ENCODE data around the gene WRNIP1. TPM values are rescaled to one million over a fixed set of nuclear protein-coding genes. Genes with fewer than 3 reads are reported as not detected.
A peak's percentile ranks its signal among the peaks of the same experiment; 100 is the strongest.

The WRNIP1 gene
- total and polyA plus RNA-seq, 2 of the 13 experiments (the other 11 are each of a cell fraction or from before 2014, with no cell fraction given): 77.7 to 90.3 TPM

DNA sequence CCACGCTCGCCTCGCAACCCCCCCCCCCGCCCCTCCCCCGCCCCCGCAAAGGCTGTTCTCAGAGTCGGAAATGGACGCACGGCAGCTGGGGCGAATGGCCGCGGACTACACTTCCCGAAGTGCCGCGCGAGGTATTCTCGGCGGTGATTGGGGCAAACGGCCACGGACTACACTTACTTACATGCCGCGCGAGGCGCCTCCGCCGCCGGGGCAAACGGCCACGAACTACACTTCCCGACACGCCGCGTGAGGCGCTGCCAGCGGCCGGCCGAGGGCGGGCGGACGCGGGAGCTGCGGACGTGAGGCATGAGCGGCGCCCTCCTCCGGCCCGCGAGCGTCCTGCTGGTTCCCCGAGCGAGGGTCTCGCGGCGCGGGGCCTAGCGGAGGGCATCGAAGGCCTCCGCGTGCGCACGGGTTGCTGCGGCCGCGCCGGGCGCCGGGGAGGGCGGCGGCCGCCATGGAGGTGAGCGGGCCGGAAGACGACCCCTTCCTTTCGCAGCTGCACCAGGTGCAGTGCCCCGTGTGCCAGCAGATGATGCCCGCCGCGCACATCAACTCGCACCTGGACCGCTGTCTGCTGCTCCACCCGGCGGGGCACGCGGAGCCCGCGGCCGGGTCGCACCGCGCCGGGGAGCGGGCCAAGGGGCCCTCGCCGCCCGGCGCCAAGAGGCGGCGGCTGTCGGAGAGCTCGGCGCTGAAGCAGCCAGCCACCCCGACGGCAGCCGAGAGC, at the start of gene WRNIP1 (continued):
- no peak for TF ChIP-seq DMTF1 (CRISPR knock-in tag; IDR thresholded peaks at IDR 0.05)
- TF ChIP-seq MTA1 (CRISPR knock-in tag; IDR thresholded peaks at IDR 0.05; ENCODE audit: borderline replicate concordance): peak; percentile 85
- no peak for TF ChIP-seq TERF1 (CRISPR knock-in tag; IDR thresholded peaks at IDR 0.05)
- no peak for TF ChIP-seq ZNF17 (CRISPR knock-in tag; IDR thresholded peaks at IDR 0.05)
- TF ChIP-seq XBP1 (CRISPR knock-in tag; IDR thresholded peaks at IDR 0.05): no peak
- TF ChIP-seq MEIS2 (CRISPR knock-in tag; IDR thresholded peaks at IDR 0.05): peak; percentile 94
- peak; percentile 90 for TF ChIP-seq TBX2 (CRISPR knock-in tag; IDR thresholded peaks at IDR 0.05; ENCODE audit: borderline replicate concordance)
- peak; percentile 77 for TF ChIP-seq PHF5A (CRISPR knock-in tag; IDR thresholded peaks at IDR 0.05; ENCODE audit: low read depth, unreplicated experiment)
- TF ChIP-seq, protein P1, sequence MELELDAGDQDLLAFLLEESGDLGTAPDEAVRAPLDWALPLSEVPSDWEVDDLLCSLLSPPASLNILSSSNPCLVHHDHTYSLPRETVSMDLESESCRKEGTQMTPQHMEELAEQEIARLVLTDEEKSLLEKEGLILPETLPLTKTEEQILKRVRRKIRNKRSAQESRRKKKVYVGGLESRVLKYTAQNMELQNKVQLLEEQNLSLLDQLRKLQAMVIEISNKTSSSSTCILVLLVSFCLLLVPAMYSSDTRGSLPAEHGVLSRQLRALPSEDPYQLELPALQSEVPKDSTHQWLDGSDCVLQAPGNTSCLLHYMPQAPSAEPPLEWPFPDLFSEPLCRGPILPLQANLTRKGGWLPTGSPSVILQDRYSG (CRISPR knock-in tag; IDR thresholded peaks at IDR 0.05): peak; percentile 73
- peak; percentile 32; the same call in 1 of the 2 replicates for TF ChIP-seq POGZ (CRISPR knock-in tag; IDR thresholded peaks at IDR 0.05)
- TF ChIP-seq CC2D1A (CRISPR knock-in tag; IDR thresholded peaks at IDR 0.05): no peak
- peak; percentile 70 for TF ChIP-seq PRDM15 (CRISPR knock-in tag; IDR thresholded peaks at IDR 0.05)
- no peak for TF ChIP-seq SYNCRIP (IDR thresholded peaks at IDR 0.05; ENCODE audit: insufficient read depth, low read depth, low read length)
- peak; percentile 80; the same call in 1 of the 2 replicates for TF ChIP-seq ZNF367 (CRISPR knock-in tag; IDR thresholded peaks at IDR 0.05; ENCODE audit: borderline replicate concordance)
- TF ChIP-seq ATRX (CRISPR knock-in tag; IDR thresholded peaks at IDR 0.05; ENCODE audit: borderline replicate concordance): no peak
- TF ChIP-seq ZNF281 (CRISPR knock-in tag; IDR thresholded peaks at IDR 0.05; ENCODE audit: borderline replicate concordance): no peak

All from HepG2 (cell line).